Hepatocyte (in vitro differentiated cells): ENCODE data around the gene KDM4E. TPM values are rescaled to one million over a fixed set of nuclear protein-coding genes. Genes with fewer than 3 reads are reported as not detected.

Source experiments
- DNase-seq: peaks from one replicate; pipeline ENCODE4 v3.0.0-alpha.2; 2016; ENCODE audit warnings: low spot score
- H2AFZ ChIP-seq: fragments of 200-600 bp; sonication (generic); 2 replicates; pipeline ENCODE4 v1.6.0; 2016; ENCODE audit warnings: antibody characterized with exemption, mild to moderate bottlenecking
- H3K27ac ChIP-seq: fragments of 200-600 bp; sonication (generic); 2 replicates; pipeline ENCODE4 v1.5.1; 2016; ENCODE audit warnings: mild to moderate bottlenecking
- H3K27me3 ChIP-seq: fragments of 200-600 bp; sonication (generic); 2 replicates; pipeline ENCODE4 v1.6.1; 2016
- H3K36me3 ChIP-seq: fragments of 200-600 bp; sonication (generic); replicated peaks from 2 replicates; pipeline ENCODE4 v1.5.1; 2016; ENCODE audit warnings: low read depth; ENCODE audit not compliant: insufficient read depth
- H3K4me1 ChIP-seq: fragments of 200-600 bp; sonication (generic); 2 replicates; pipeline ENCODE4 v1.5.1; 2016; ENCODE audit warnings: mild to moderate bottlenecking, moderate library complexity; ENCODE audit not compliant: insufficient read depth
- H3K4me2 ChIP-seq: fragments of 200-600 bp; sonication (generic); 2 replicates; pipeline ENCODE4 v1.6.0; 2016
- H3K4me3 ChIP-seq: fragments of 200-600 bp; sonication (generic); 2 replicates; pipeline ENCODE4 v1.5.1; 2016; ENCODE audit warnings: mild to moderate bottlenecking
- H3K79me2 ChIP-seq: fragments of 200-600 bp; sonication (generic); 2 replicates; pipeline ENCODE4 v1.6.0; 2017; ENCODE audit warnings: mild to moderate bottlenecking
- H3K9me2 ChIP-seq: fragments of 200-600 bp; sonication (generic); replicated peaks from 2 replicates; pipeline ENCODE4 v1.6.0; 2017; ENCODE audit warnings: mild to moderate bottlenecking; ENCODE audit not compliant: insufficient read depth
- H3K9me3 ChIP-seq: fragments of 200-600 bp; sonication (generic); 2 replicates; pipeline ENCODE4 v1.5.1; 2016; ENCODE audit warnings: low read depth, mild to moderate bottlenecking
- H4K20me1 ChIP-seq: fragments of 200-600 bp; sonication (generic); 2 replicates; pipeline ENCODE4 v1.6.0; 2016; ENCODE audit warnings: mild to moderate bottlenecking; ENCODE audit not compliant: insufficient read depth, poor library complexity, severe bottlenecking
- CTCF ChIP-seq: fragments of 200-600 bp; sonication (generic); IDR thresholded peaks from 2 replicates; pipeline ENCODE4 v1.5.1; 2016; ENCODE audit warnings: antibody characterized with exemption, mild to moderate bottlenecking; ENCODE audit not compliant: poor library complexity
- EZH2 ChIP-seq: fragments of 200-600 bp; sonication (generic); IDR thresholded peaks from 2 replicates; pipeline ENCODE4 v1.6.1; 2016; ENCODE audit warnings: antibody characterized with exemption, mild to moderate bottlenecking, borderline replicate concordance
- EZH2phosphoT487 ChIP-seq: fragments of 200-600 bp; sonication (generic); IDR thresholded peaks from one replicate; pipeline ENCODE4 v1.6.1; 2018; ENCODE audit warnings: antibody characterized with exemption, mild to moderate bottlenecking, low read depth, moderate library complexity; ENCODE audit not compliant: unreplicated experiment, severe bottlenecking
- WGBS: methylation state at CpG from one replicate; pipeline ENCODE4 v1.1.6; 2016; ENCODE audit warnings: low lambda C conversion rate; ENCODE audit errors: missing lambda C conversion rate; 5-methylcytosine and 5-hydroxymethylcytosine counted together
- polyA plus RNA-seq: library from polyadenylated mRNA; unstranded; fragments of >200 nt; fragmentation: Nextera tagmentation; extraction: Ambion mirVana; gene quantifications from 2 replicates; pipeline ENCODE4 v1.2.1, GENCODE V29; 2016
- total RNA-seq: library from RNA; depleted of rRNA; stranded (reverse); fragments of >200 nt; gene quantifications from 2 replicates; pipeline ENCODE4 v1.2.3, GENCODE V29; 2014

The KDM4E gene
- total and polyA plus RNA-seq, 2 experiments from 2014 or later, result not detected

DNA sequence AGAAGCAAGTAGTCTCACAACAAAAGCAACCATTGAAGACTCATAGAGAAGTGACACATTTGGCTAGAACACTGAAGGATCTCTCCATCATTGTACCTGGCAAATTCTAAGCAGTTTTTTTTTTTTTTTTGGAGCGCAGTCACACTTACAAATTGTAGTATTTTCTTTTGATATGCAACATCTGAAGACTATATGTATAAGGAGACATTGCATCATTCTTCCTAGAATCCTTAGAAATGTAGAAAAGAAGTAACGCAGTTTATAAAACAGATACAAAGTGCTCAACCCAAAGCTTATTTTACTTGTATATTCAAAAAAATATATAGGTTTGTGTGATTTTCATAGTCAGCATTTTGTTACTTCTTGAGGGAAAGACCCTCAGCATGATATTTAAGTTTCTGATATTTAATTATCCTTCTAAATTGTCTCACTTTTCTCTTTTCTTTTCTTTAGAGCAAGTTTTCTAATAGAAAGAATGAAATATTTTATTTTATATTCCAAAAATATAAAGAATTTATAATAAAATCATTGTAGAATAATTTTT, 31.6 kb upstream of the KDM4E start:
- Histone ChIP-seq H3K4me3 (no peak overlapping the region), H3K79me2 (no peaks in the 10 kb centered on the region), H3K36me3 (no peaks in the 10 kb centered on the region), H3K9me3 (no peaks in the 10 kb centered on the region), H3K4me2 (no peak overlapping the region), H3K4me1 (no peaks in the 10 kb centered on the region), H4K20me1 (no peaks in the 10 kb centered on the region), H3K27me3 (peaks cover 13% of the 10 kb centered on the region), H2AFZ (no peak overlapping the region), H3K9me2 (no peaks in the 10 kb centered on the region), H3K27ac (no peak overlapping the region)
- TF ChIP-seq EZH2phosphoT487, result no peak
- TF ChIP-seq CTCF, result no peak
- TF ChIP-seq EZH2, result no peak
- 91% methylated on average over 2 of the region's 2 CpGs for WGBS
- no peak for DNase-seq

DNA sequence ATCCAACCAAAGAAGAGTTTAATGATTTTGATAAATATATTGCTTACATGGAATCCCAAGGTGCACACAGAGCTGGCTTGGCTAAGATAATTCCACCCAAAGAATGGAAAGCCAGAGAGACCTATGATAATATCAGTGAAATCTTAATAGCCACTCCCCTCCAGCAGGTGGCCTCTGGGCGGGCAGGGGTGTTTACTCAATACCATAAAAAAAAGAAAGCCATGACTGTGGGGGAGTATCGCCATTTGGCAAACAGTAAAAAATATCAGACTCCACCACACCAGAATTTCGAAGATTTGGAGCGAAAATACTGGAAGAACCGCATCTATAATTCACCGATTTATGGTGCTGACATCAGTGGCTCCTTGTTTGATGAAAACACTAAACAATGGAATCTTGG, 27.6 kb upstream of the KDM4E start:
- H3K27me3 ChIP-seq, result no peaks in the 10 kb centered on the region
- H3K4me2 ChIP-seq, result no peak overlapping the region
- no peaks in the 10 kb centered on the region for H3K9me3 ChIP-seq
- WGBS, result 95% methylated on average over 6 of the region's 6 CpGs
- TF ChIP-seq CTCF (no peak), EZH2 (no peak), EZH2phosphoT487 (no peak)
- no peak overlapping the region for H3K4me3 ChIP-seq
- no peaks in the 10 kb centered on the region for H3K36me3 ChIP-seq
- H3K79me2 ChIP-seq, result no peaks in the 10 kb centered on the region
- H2AFZ ChIP-seq, result no peak overlapping the region
- H4K20me1 ChIP-seq, result no peaks in the 10 kb centered on the region
- H3K27ac ChIP-seq, result no peak overlapping the region
- DNase-seq, result no peak
- H3K9me2 ChIP-seq, result no peaks in the 10 kb centered on the region
- H3K4me1 ChIP-seq, result no peaks in the 10 kb centered on the region

DNA sequence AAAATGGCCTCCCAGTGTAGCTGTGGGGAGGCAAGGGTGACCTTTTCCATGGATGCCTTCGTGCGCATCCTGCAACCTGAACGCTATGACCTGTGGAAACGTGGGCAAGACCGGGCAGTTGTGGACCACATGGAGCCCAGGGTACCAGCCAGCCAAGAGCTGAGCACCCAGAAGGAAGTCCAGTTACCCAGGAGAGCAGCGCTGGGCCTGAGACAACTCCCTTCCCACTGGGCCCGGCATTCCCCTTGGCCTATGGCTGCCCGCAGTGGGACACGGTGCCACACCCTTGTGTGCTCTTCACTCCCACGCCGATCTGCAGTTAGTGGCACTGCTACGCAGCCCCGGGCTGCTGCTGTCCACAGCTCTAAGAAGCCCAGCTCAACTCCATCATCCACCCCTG, 26.8 kb upstream of the KDM4E start:
- Histone ChIP-seq H3K9me3 (no peaks in the 10 kb centered on the region), H3K4me2 (no peak overlapping the region), H3K36me3 (no peaks in the 10 kb centered on the region), H4K20me1 (no peaks in the 10 kb centered on the region), H3K27me3 (no peaks in the 10 kb centered on the region), H3K4me1 (no peaks in the 10 kb centered on the region), H3K4me3 (no peak overlapping the region), H2AFZ (no peak overlapping the region), H3K27ac (no peak overlapping the region), H3K9me2 (no peaks in the 10 kb centered on the region), H3K79me2 (no peaks in the 10 kb centered on the region)
- TF ChIP-seq CTCF (no peak), EZH2 (no peak), EZH2phosphoT487 (no peak)
- no peak for DNase-seq
- 95% methylated on average over 12 of the region's 13 CpGs for WGBS

GRCh38 chr11:95003716-95004115, 21.3 kb upstream of the KDM4E start:
- no peak overlapping the region for H3K4me3 ChIP-seq
- no peak for DNase-seq
- H3K27ac ChIP-seq, result no peak overlapping the region
- no peaks in the 10 kb centered on the region for H3K36me3 ChIP-seq
- no peak overlapping the region for H2AFZ ChIP-seq
- H3K27me3 ChIP-seq, result no peaks in the 10 kb centered on the region
- H3K4me1 ChIP-seq, result no peaks in the 10 kb centered on the region
- no peaks in the 10 kb centered on the region for H4K20me1 ChIP-seq
- H3K9me3 ChIP-seq, result no peaks in the 10 kb centered on the region
- H3K79me2 ChIP-seq, result no peaks in the 10 kb centered on the region
- H3K9me2 ChIP-seq, result no peaks in the 10 kb centered on the region
- no peak overlapping the region for H3K4me2 ChIP-seq
- no peak for TF ChIP-seq EZH2
- no peak for TF ChIP-seq EZH2phosphoT487
- TF ChIP-seq CTCF, result no peak
